ENCODE results near the gene SFXN5.
"Not testable (repeated sequence)": the region's sequence is repeated elsewhere in the genome, so short reads cannot be mapped to it uniquely, and the experiment has no call there.

SFXN5 gene

GRCh38 chr2:72920318-72921087 lies 151.0 kb downstream of the SFXN5 start:
- peak in 2 of 10 donors; percentile 78 to 81 for DNase-seq
- intact Hi-C loops (cut with DNase I), result no loop called here

- intact Hi-C loops (cut with DNase I), result no loop called here
- DNase-seq, result peak in 2 of 10 donors; percentile 73 to 74
Measured at GRCh38 chr2:72919414-72920317, 151.8 kb downstream of the SFXN5 start.

GRCh38 chr2:72917877-72918553 lies 153.5 kb downstream of the SFXN5 start:
- peak in 3 of 10 donors; percentile 64 to 87 (median 79) for DNase-seq
- intact Hi-C loops (cut with DNase I), result no loop called here

- peak in 7 of 10 donors; percentile 52 to 92 (median 70) for DNase-seq
- intact Hi-C loops (cut with DNase I), result no loop called here
Measured at GRCh38 chr2:72917138-72917876, 154.2 kb downstream of the SFXN5 start, which contains the start of gene EMX1. Gene EMX1 (plus strand): TSS chr2:72917519. CDS start chr2:72917853, 334 bp downstream.

GRCh38 chr2:72916743-72917137 lies 154.8 kb downstream of the SFXN5 start:
- intact Hi-C loops (cut with DNase I), result no loop called here
- DNase-seq, result peak in 3 of 10 donors; percentile 71 to 82 (median 78)

GRCh38 chr2:72915907-72916742 lies 155.4 kb downstream of the SFXN5 start:
- intact Hi-C loops (cut with DNase I), result no loop called here
- DNase-seq, result peak in 4 of 10 donors; percentile 45 to 92 (median 70)

GRCh38 chr2:72915320-72915906 lies 156.1 kb downstream of the SFXN5 start:
- intact Hi-C loops (cut with DNase I), result no loop called here
- peak in 3 of 10 donors; percentile 66 to 82 (median 78) for DNase-seq

- intact Hi-C loops (cut with DNase I), result no loop called here
- DNase-seq, result no peak
Measured at GRCh38 chr2:72914589-72915319, 156.8 kb downstream of the SFXN5 start.

- peak in 1 of 10 donors; percentile 16 for DNase-seq
- intact Hi-C loops (cut with DNase I), result no loop called here
Measured at GRCh38 chr2:72914206-72914559, 157.3 kb downstream of the SFXN5 start.

- intact Hi-C loops (cut with DNase I), result no loop called here
- DNase-seq, result peak in 1 of 10 donors; percentile 29
Measured at GRCh38 chr2:72913486-72914205, 157.9 kb downstream of the SFXN5 start.

GRCh38 chr2:72911256-72911655 lies 160.3 kb downstream of the SFXN5 start:
- no peak for DNase-seq
- intact Hi-C loops (cut with DNase I), result no loop called here

- intact Hi-C loops (cut with DNase I), result no loop called here
- DNase-seq, result no peak
Measured at GRCh38 chr2:72908741-72909140, 162.8 kb downstream of the SFXN5 start.

GRCh38 chr2:72907369-72907768 lies 164.1 kb downstream of the SFXN5 start:
- intact Hi-C loops (cut with DNase I); DNase-seq: not testable (repeated sequence)

GRCh38 chr2:72901426-72901825 lies 170.1 kb downstream of the SFXN5 start:
- intact Hi-C loops (cut with DNase I), result no loop called here
- peak in 1 of 10 donors; percentile 21 for DNase-seq

- DNase-seq, result peak in 1 of 10 donors; percentile 36
- intact Hi-C loops (cut with DNase I), result no loop called here
Measured at GRCh38 chr2:72900191-72900825, 171.2 kb downstream of the SFXN5 start.

GRCh38 chr2:72898585-72898906 lies 173.0 kb downstream of the SFXN5 start:
- intact Hi-C loops (cut with DNase I), result no loop called here
- DNase-seq, result no peak

Data from posterior cingulate gyrus (tissue), 11 donors.